K562 (cell line): Measurements from ENCODE around the gene MYO9A. TPM values are rescaled to one million over a fixed set of nuclear protein-coding genes. Genes with fewer than 3 reads are reported as not detected.

Source experiments
- ATAC-seq: fragments of 200-7000 bp; cut with Tn5 transposase; 3 replicates; pipeline ENCODE4 v1.9.1; 2020; ENCODE audit warnings: moderate library complexity
- BruUV-seq: library from RNA; stranded (reverse); fragments of 400-500 nt; replicated peaks from 2 replicates; lab custom pipeline; 2021; lab: Mats Ljungman, UMichigan
- CTCF ChIA-PET: fragments of 300-600 bp; formaldehyde crosslinking; extraction: SDS; loops from one replicate; lab custom pipeline; 2021; ENCODE audit warnings: low intra/inter-chr PET ratio; lab: Yijun Ruan, JAX
- POLR2A ChIA-PET: fragments of 300-600, 350-650 bp; sonication (Branson Sonifier 250); formaldehyde crosslinking; extraction: SDS; loops from one replicate; lab custom pipeline; 2021; ENCODE audit warnings: antibody characterized with exemption, inconsistent platforms; lab: Yijun Ruan, JAX
- DNase-seq, 4 experiments: peaks; one replicate each; pipeline versions ENCODE4 v3.0.0 to v3.0.0-alpha.2; 2011 to 2018; ENCODE audit warnings: low spot score in 3 of 4, mixed read lengths in 3 of 4; ENCODE audit errors: extremely low read depth in 1 of 4
- FAIRE-seq: peaks from 2 replicates; lab custom pipeline; 2011; peaks lifted over from hg19 to GRCh38; lab: Jason Lieb, UNC
- H2AFZ ChIP-seq: 2 replicates; pipeline ENCODE4 v1.6.0; 2011; ENCODE audit warnings: low read depth, low read length, control low read depth, inconsistent platforms
- H3K27ac ChIP-seq: fragments of 200-600 bp; 3 replicates; pipeline ENCODE4 v1.8.0; 2011; ENCODE audit warnings: low read depth, mild to moderate bottlenecking, control low read depth, inconsistent platforms, low read length, moderate library complexity, mixed read lengths; ENCODE audit errors: extremely low read depth
- H3K27me3 ChIP-seq, 2 experiments: fragments of 300-600 bp in 1 of 2; 2 replicates in 1 of 2; 3 replicates in 1 of 2; pipeline versions ENCODE4 v1.6.0 to v1.8.0; 2011; ENCODE audit warnings: inconsistent platforms in 2 of 2, low read length in 2 of 2, mild to moderate bottlenecking in 1 of 2, mixed read lengths in 1 of 2, moderate library complexity in 1 of 2; ENCODE audit not compliant: control insufficient read depth in 2 of 2, insufficient read depth in 2 of 2
- H3K36me3 ChIP-seq: fragments of 300-600 bp; 3 replicates; pipeline ENCODE4 v1.8.0; 2011; ENCODE audit warnings: mild to moderate bottlenecking, low read length, inconsistent platforms; ENCODE audit not compliant: control insufficient read depth, insufficient read depth
- H3K4me1 ChIP-seq, 2 experiments: fragments of 200-600 bp in 1 of 2; replicated peaks in 1 of 2; 2 replicates in 1 of 2; 3 replicates in 1 of 2; pipeline versions ENCODE4 v1.5.1 to v1.8.0; 2011; ENCODE audit warnings: inconsistent platforms in 2 of 2, low read length in 2 of 2, mild to moderate bottlenecking in 1 of 2, mixed read lengths in 1 of 2, moderate library complexity in 1 of 2; ENCODE audit not compliant: control insufficient read depth in 2 of 2, insufficient read depth in 2 of 2
- H3K4me2 ChIP-seq: 2 replicates; pipeline ENCODE4 v1.6.1; 2011; ENCODE audit warnings: low read length, control low read depth, inconsistent platforms, mixed read lengths; ENCODE audit not compliant: insufficient read depth
- H3K4me3 ChIP-seq: fragments of 200-600 bp; sonication (generic), shearing (Covaris generic); 2 replicates; pipeline ENCODE4 v1.5.1; 2016; ENCODE audit warnings: control low read depth, inconsistent platforms
- H3K79me2 ChIP-seq: fragments of 200-600 bp; 3 replicates; pipeline ENCODE4 v1.8.0; 2011; ENCODE audit warnings: low read length, inconsistent platforms; ENCODE audit not compliant: control insufficient read depth, insufficient read depth
- H3K9ac ChIP-seq, 2 experiments: 2 replicates each; pipeline versions ENCODE4 v1.6.0 to v1.6.1; 2011; ENCODE audit warnings: low read depth in 2 of 2, low read length in 2 of 2, control low read depth in 1 of 2, inconsistent platforms in 1 of 2, mild to moderate bottlenecking in 1 of 2, mixed read lengths in 1 of 2; ENCODE audit not compliant: insufficient read depth in 1 of 2
- H3K9me1 ChIP-seq: one replicate; pipeline ENCODE4 v1.6.0; 2011; ENCODE audit warnings: inconsistent platforms, mild to moderate bottlenecking, low read length, moderate library complexity; ENCODE audit not compliant: control insufficient read depth, insufficient read depth
- H3K9me3 ChIP-seq: replicated peaks from 2 replicates; pipeline ENCODE4 v1.5.1; 2011; ENCODE audit warnings: low read depth, low read length, inconsistent platforms; ENCODE audit not compliant: control insufficient read depth, insufficient read depth
- H4K20me1 ChIP-seq: replicated peaks from 2 replicates; pipeline ENCODE4 v1.6.1; 2011; ENCODE audit warnings: low read length, inconsistent platforms, mixed read lengths; ENCODE audit not compliant: control insufficient read depth, insufficient read depth
- CBFA2T3 ChIP-seq: fragments of 450-650 bp; IDR thresholded peaks from 2 replicates; pipeline ENCODE4 v1.6.1; 2017
- GMEB1 ChIP-seq: fragments of 250-450 bp; sonication (Bioruptor Pico); IDR thresholded peaks from 2 replicates; pipeline ENCODE4 v1.4.0; 2020; ENCODE audit warnings: mild to moderate bottlenecking
- GTF2A2 ChIP-seq: IDR thresholded peaks from 2 replicates; pipeline ENCODE4 v1.6.1; 2016; ENCODE audit warnings: mild to moderate bottlenecking, missing genetic modification characterization, missing compliant biosample characterization
- KLF6 ChIP-seq: fragments of 250-450 bp; sonication (Bioruptor Pico); IDR thresholded peaks from 2 replicates; pipeline ENCODE4 v1.4.0; 2020; ENCODE audit warnings: mild to moderate bottlenecking, moderate library complexity, borderline replicate concordance
- MITF ChIP-seq: IDR thresholded peaks from 2 replicates; pipeline ENCODE4 v1.6.1; 2014; ENCODE audit warnings: antibody characterized with exemption
- NEUROD1 ChIP-seq: fragments of 150-350 bp; IDR thresholded peaks from 2 replicates; pipeline ENCODE4 v1.6.1; 2014; ENCODE audit warnings: borderline replicate concordance, low read length, low read depth; ENCODE audit not compliant: partially characterized antibody
- POLR2H ChIP-seq: IDR thresholded peaks from 2 replicates; pipeline ENCODE4 v1.6.1; 2016; ENCODE audit warnings: missing genetic modification characterization, low read depth, mild to moderate bottlenecking, control low read depth, missing compliant biosample characterization, moderate library complexity
- ZFX ChIP-seq: sonication (generic); formaldehyde crosslinking; IDR thresholded peaks from 2 replicates; pipeline ENCODE4 v1.8.0; 2022; ENCODE audit warnings: mild to moderate bottlenecking, missing genetic modification reagents, moderate library complexity
- ZNF3 ChIP-seq: fragments of 250-450 bp; sonication (Bioruptor Pico); IDR thresholded peaks from 2 replicates; pipeline ENCODE4 v1.5.0; 2021; ENCODE audit warnings: mild to moderate bottlenecking, moderate library complexity
- ZNF324 ChIP-seq: fragments of 250-450 bp; sonication (Bioruptor Pico); IDR thresholded peaks from 2 replicates; pipeline ENCODE4 v1.4.0; 2020; ENCODE audit warnings: mild to moderate bottlenecking
- WGBS: fragments of 100-300 bp; shearing (Covaris generic); methylation state at CpG from one replicate; pipeline ENCODE4 v1.1.6; 2016; ENCODE audit warnings: low coverage, mixed read lengths; ENCODE audit not compliant: insufficient coverage; ENCODE audit errors: missing lambda C conversion rate; 5-methylcytosine and 5-hydroxymethylcytosine counted together
- in situ Hi-C: fragments of 300-500 bp; cut with MboI; formaldehyde crosslinking; loops from 4 replicates; pipeline ENCODE4 v1.15.0; 2018; ENCODE audit warnings: inconsistent platforms, mixed read lengths
- intact Hi-C: fragments of 100-400 bp; cut with micrococcal nuclease; formaldehyde crosslinking; loops from 2 replicates; pipeline ENCODE4 v1.14.2; 2022
- polyA plus RNA-seq, 8 experiments: library from polyadenylated mRNA; depleted of rRNA in 4 of 8; stranded (reverse) in 5 of 8; unstranded in 3 of 8; fragments of >200 nt; fragmentation: Nextera tagmentation in 2 of 8; fragmentation: Illumina TruSeq in 1 of 8; extraction: Ambion mirVana in 2 of 8; extraction: Trizol in 1 of 8; gene quantifications; 2 replicates each; pipeline versions ENCODE4 v1.2.1 to v1.2.3, GENCODE V29; 2011 to 2014; ENCODE audit warnings: inconsistent platforms in 1 of 8, missing spikeins in 1 of 8
- total RNA-seq, 7 experiments: library from RNA; depleted of rRNA in 6 of 7; stranded (reverse); fragments of >200 nt in 6 of 7; fragmentation: Illumina TruSeq in 2 of 7; extraction: Trizol in 2 of 7; gene quantifications; 2 replicates each; pipeline versions ENCODE4 v1.2.1 to v1.2.3, GENCODE V29; 2011 to 2021; ENCODE audit warnings: low replicate concordance in 1 of 7

Gene MYO9A
- total and polyA plus RNA-seq, 9 of the 15 experiments (the other 6 are each of a cell fraction or from before 2014, with no cell fraction given), result 1.9 to 15.4 (median 5.8) TPM

- CTCF ChIA-PET, result no interaction called here
- BruUV-seq, result no TSS peak
- no peak overlapping the region for H3K27ac ChIP-seq
Measured at GRCh38 chr15:72092691-72093090, 25.3 kb downstream of the MYO9A start.

GRCh38 chr15:72092006-72092405 lies 25.9 kb downstream of the MYO9A start:
- DNase-seq, result peak in 2 of 4 experiments; percentile 20 to 22
- no peak for FAIRE-seq
- H3K9me3 ChIP-seq, result no peaks in the 10 kb centered on the region
- H3K9ac ChIP-seq, result no peak overlapping the region
- intact Hi-C loops, result no loop called here
- H3K36me3 ChIP-seq, result no peaks in the 10 kb centered on the region
- CTCF ChIA-PET, result no interaction called here
- no peak overlapping the region for H3K4me3 ChIP-seq
- H3K4me2 ChIP-seq, result no peak overlapping the region
- H4K20me1 ChIP-seq, result no peaks in the 10 kb centered on the region
- POLR2A ChIA-PET, result interaction anchor here (0.7 to 1.9 kb wide), 2 partner anchors 21 to 321 kb away, joined by 3 to 5 read pairs; no protein-coding TSS in a partner anchor
- in situ Hi-C loops, result no loop called here
- WGBS, result 80% methylated on average over 3 of the region's 3 CpGs
- H3K27ac ChIP-seq, result no peak overlapping the region
- no peaks in the 10 kb centered on the region for H3K9me1 ChIP-seq
- no peaks in the 10 kb centered on the region for H3K27me3 ChIP-seq
- no peaks in the 10 kb centered on the region; a peak in 1 of 5 replicates for H3K4me1 ChIP-seq
- ATAC-seq, result no peak
- TF ChIP-seq KLF6 (CRISPR knock-in tag) (no peak), GMEB1 (CRISPR knock-in tag) (no peak), ZNF3 (no peak), CBFA2T3 (peak; percentile 19; the same call in 1 of the 2 replicates), MITF (no peak), ZFX (CRISPR knock-in tag) (no peak), NEUROD1 (no peak), GTF2A2 (tag) (no peak)
- TF ChIP-seq, all 486 proteins: peak for 1
- no TSS peak for BruUV-seq
- Histone ChIP-seq H2AFZ (no peak overlapping the region), H3K79me2 (no peaks in the 10 kb centered on the region)

More at GRCh38 chr15:72092691-72093090, 25.3 kb downstream of the MYO9A start:
- FAIRE-seq, result no peak
- Histone ChIP-seq H2AFZ (no peak overlapping the region), H3K4me1 (no peaks in the 10 kb centered on the region; a peak in 1 of 5 replicates), H3K36me3 (no peaks in the 10 kb centered on the region), H3K9me3 (no peaks in the 10 kb centered on the region), H3K79me2 (no peaks in the 10 kb centered on the region), H3K9ac (no peak overlapping the region), H3K9me1 (no peaks in the 10 kb centered on the region), H3K4me3 (no peak overlapping the region), H4K20me1 (no peaks in the 10 kb centered on the region), H3K27me3 (no peaks in the 10 kb centered on the region), H3K4me2 (no peak overlapping the region)
- in situ Hi-C loops, result no loop called here
- TF ChIP-seq POLR2H (no peak), ZNF324 (CRISPR knock-in tag) (no peak)
- POLR2A ChIA-PET, result interaction anchor here (1.9 kb wide), 1 partner anchor 20 kb away, joined by 5 read pairs; no protein-coding TSS in a partner anchor
- intact Hi-C loops, result no loop called here
- ATAC-seq, result no peak
- no peak for DNase-seq
